Activated CD8-positive, alpha-beta memory T cell treated with anti-CD3 and anti-CD28 coated beads for 48 hours (primary cell): Measurements from ENCODE around the gene FZD1.

Source experiments
- DNase-seq, 3 experiments: peaks; one replicate each; pipeline ENCODE4 v3.0.0-alpha.2; 2020; ENCODE audit warnings: low read depth in 2 of 3, low spot score in 2 of 3

The FZD1 gene

DNA sequence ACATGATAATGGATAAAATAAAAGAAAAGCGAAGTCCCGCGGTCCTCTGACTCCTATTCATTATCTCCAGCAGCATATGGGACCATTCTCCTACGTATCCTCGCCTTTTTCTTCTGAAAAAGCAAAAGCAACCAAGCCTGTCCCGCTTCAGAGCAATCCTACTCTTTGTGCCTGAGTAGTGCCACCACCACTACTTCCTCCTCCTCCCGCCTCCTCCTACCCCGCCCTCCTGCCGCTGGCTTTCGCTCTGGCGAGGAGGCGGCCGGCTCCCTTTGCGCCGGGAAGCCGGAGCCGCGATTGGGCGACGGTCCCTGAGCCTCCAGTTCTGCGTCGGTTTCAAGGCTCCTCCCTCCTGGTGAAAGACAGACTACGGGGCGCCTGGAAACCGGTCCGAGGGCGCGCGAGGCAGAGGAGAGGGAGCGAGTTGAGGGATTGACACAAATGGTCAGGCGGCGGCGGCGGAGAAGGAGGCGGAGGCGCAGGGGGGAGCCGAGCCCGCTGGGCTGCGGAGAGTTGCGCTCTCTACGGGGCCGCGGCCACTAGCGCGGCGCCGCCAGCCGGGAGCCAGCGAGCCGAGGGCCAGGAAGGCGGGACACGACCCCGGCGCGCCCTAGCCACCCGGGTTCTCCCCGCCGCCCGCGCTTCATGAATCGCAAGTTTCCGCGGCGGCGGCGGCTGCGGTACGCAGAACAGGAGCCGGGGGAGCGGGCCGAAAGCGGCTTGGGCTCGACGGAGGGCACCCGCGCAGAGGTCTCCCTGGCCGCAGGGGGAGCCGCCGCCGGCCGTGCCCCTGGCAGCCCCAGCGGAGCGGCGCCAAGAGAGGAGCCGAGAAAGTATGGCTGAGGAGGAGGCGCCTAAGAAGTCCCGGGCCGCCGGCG, at the start of gene FZD1:
Gene FZD1 (plus strand): TSS at position 388 of the 878 bp plus-strand sequence. CDS start 448 bp downstream, at position 836.
- DNase-seq, result peak; percentile 25 to 45 (median 41)

DNA sequence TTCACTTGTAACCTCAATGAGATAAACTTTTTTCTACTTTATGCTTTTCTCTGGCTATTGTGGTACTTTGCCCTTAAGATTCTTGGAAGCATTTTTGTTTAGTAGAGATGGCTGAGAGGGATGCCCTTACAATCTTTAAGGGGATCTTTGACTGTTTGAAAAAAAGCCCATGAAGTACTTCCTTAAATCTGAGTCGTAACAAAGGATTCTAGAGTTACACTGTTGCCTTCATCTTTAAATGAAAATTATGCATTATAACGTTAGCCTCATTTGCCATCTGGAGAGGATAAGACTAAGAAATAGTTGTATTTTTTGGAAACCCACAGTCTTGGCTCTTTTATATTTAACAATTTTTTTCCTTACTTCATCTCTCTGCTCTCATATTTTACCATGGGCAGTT, 37.8 kb upstream of the FZD1 start:
- no peak for DNase-seq

DNA sequence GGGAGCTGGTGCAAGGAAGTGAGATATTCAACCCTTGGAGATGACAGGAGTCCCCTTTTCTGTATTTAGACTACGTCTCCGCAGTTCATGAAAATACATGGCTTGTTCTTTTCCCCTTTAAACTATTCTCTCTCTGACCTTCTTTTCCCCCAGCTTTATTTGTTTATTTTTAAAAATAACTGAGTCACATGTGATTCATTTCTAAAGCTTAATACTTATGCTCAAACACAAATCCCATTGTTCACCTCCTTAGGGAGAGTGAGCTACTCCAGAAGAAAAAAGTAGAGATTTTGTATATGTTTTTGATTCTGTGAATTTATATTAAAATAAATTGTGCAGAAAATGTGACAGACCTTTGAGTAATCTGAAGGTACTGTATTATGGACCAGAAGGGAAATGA, 35.9 kb upstream of the FZD1 start:
- no peak for DNase-seq

DNA sequence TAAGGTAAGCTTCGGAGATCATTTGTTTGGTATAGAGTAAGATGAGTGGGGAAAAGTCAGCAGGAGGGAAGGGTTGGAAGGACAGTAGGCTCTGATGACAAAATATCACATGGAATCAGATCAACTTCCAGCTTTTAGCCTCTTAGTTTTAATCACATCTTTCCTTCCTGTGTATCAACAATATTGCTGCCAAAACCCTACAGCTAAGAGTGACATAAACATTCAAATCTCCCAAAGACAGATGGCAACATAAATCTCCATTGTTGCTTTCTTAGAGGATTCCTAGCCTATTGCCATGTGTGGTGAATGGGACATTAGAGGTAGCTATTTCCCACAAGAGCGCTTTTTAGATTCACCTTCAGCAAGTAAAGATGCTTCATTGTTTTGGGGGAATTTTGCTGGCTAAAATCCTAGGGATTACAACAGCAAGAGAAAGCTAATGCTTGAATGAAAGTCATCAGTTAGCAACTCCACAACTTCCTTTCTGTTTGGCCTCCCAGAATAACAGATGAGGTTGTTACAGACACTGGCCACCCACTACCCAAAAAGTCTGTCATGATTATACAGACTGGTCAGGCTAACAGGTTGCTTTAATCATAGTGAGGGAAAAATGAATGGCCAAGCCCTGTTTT, 35.2 kb upstream of the FZD1 start:
- no peak for DNase-seq

DNA sequence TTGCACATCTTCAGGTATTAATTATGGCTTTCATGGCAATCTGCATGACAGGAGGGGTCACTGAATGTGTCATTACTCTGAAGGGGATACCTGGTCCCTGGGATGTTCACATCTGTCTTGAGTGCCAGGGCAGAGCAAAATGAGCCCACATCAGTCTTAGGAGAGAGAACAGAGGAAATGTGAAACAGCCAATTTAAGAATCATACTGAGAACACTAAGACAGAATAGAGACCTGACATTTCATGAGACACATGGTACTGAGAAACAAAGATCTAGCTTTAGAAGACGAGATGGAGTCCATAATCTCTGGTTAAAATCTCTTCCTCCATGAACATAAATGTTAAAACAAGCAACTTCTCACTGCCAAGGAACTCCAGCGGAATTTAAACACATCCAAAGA, 34.1 kb upstream of the FZD1 start:
- DNase-seq, result no peak

DNA sequence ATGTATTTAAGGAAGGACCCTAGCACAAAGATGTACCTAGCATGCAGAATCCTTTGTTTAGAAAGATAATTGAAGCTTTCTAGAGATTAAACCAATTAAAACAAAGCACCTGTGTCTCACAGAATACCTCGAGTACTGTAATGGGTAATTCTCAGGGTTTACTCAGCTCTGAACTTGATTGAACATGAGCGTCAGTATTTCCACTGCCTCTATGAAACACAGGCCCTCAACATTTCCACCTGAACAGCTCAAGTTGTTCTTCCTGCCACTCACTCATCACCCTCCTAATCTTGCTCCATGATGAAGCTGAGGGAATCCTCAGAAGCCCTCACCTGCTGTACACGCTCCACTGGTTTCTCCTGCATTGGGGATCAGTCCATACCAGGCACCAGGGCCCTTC, 33.7 kb upstream of the FZD1 start:
- DNase-seq, result no peak

DNA sequence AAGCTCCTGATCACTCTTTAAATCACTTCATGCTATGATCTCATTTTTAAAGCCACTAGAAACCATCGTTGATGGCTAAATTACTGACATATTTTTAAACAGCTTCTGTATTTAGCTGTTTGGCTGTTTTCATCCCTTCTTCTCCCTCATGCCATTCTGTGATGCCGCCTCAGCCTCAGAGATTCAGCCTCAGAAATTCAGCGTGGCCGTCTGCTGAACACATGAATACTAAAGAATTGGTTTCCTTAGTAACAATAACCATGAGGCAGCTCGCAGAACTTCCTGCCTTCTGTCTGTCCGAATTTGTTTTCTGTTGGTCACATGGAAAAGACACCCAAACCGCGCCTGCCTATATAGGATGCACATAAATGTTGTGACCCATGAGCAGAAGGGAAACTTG, 31.0 kb upstream of the FZD1 start:
- DNase-seq, result no peak

DNA sequence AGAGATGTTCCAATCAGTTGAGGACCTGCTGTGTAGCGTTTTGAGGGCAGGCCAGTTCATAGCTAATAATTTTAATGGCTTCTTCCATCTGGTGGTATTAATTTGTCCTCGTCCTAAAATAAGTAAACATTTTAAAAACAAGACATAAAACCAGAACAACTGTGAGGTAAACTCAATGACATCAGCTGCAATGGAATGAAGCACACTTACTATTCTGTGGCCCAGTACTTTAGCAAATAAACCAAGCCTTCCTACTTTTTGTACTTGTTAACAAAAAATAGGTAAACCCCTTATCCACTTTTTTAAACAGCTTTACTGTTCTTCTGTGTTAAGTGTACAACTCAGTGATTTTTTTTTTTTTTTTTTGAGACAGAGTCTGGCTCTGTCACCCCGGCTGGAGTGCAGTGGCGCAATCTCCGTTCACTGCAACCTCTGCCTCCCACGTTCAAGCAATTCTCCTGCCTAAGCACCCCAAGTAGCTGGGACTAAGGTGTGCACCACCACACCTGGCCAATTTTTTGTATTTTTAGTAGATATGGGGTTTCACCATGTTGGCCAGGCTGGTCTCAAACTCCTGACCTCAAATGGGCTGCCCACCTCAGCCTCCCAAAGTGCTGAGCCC, 28.9 kb upstream of the FZD1 start:
- DNase-seq, result no peak

DNA sequence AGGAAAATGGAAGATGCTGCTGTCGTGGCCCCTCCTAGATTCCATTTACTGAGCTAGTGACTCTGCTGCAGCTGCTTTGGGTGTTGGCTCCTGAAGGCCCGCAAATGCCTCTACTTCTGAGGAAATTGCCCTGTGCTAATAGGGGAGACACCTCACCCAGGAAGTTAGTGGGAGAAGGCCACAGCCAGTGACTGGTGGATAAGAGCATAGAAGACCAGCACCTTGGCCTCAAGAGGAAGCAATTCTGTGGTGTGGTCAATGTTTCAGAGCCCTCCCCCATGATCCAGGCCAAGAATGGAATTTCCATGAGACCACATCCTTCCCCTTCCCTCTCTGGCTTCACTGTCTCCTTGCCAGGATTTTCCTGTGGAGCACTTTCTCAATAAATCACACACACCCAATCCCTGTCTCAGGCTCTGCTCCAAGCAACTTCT, 25.0 kb upstream of the FZD1 start:
- no peak for DNase-seq

DNA sequence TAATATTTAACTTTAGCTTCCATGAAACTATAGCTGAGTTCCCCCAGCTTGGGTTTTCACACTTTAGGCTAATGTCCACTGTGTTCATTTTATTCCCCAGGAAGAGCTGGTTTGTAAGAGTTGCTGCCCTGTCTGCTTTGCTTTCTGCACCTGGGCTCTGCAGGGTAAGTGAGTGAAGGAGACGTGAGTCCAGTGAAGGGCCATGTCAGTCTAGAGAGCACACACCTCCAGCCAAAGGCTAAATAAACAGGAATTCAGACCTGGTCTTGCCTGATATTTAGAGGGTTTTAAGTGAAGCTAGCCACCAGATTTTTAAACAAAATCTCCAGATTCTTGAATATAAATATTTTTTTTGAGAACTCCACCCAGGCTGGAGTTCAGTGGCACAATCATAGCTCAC, 24.5 kb upstream of the FZD1 start:
- no peak for DNase-seq

DNA sequence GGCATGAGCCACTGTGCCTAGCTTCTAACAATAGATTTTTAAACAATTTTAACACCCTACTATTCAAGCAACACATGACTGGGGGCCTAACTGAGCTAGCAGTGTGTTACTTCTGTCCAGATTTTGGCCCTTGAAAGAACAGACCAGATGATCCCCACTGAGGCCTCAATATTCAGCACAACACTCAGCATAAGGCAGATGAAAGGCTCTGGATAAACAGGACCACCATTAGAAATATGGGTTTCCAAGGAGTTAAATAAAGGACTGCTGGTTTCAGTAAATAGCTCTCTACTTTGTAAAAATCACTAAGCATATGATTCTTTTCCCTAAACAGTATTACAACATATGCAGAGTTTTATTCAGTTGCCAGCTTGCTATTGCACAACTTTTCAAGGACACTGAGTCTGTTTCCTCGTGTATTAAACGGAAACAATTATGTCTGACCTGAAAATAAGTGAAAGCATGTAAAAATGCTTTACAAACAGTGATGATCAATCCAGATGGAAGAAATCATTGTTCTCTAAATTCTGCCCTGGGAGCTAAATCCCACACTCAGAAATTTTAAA, 23.8 kb upstream of the FZD1 start:
- DNase-seq, result no peak

DNA sequence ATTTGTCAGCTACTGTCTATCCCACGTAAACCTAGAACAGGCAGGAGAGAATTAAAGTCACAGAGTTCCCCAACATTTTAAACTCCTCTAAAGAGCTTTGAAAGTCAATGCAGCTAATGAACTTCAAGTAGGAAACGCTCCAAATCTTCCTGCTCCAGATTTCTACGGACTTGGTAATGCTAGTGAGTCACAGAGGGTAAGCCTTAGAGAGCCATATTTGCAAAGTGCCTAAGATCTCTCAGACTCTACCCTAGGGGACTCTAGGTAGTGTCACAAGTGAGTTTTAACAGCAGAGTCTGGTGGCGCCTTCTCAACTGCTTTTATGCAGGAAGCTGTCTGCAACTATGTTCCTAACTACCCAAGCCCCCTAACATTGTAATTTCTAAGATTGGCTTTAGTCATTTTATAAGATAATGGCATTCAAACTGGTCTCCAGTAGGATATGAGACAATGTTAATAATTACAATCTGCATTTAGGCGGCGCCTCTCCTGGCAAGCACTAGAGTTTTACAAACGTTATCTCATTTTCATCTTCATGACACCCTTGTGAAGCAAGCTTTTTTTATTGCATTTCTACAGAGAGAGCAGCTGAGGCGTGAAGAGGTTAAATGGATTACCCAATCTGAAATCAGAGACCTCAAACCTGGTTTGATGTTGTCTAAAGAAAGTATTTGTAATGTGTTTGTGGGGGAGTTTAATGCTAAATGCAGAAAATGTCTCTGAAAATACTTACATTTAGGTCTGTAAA, 22.0 kb upstream of the FZD1 start:
- DNase-seq, result no peak

DNA sequence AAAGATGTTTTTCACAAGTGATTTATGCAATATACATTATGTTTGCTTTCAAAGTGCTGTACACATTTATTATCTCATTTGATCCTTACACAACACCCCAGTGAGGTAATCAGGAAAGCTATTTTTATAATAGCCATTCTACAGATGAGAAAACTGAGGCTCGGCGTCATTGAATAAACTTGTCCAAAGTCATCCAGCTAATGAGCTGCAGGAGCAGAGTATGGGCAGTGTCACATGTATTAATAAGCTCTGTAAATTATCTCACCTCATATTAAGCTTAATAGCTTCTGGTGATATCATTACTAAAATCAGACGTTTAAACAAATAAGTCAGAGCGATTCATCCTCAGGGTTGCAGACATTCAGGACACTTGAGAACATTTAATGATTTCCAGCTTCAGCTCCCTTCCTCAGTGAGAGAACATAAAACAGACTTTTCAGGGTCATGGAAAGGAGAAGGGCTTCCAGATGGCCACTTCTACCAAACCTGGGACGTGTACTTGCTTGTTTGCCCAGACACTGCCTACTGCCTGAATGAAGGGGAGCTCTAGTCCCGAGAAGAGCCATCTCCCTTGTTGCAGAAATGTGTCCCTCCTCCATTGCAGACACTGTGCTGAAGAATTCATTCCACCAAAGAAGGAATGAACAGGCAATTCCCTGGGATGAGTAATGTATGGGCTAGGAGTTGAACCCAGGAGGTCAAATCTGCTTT, 20.5 kb upstream of the FZD1 start:
- DNase-seq, result no peak

DNA sequence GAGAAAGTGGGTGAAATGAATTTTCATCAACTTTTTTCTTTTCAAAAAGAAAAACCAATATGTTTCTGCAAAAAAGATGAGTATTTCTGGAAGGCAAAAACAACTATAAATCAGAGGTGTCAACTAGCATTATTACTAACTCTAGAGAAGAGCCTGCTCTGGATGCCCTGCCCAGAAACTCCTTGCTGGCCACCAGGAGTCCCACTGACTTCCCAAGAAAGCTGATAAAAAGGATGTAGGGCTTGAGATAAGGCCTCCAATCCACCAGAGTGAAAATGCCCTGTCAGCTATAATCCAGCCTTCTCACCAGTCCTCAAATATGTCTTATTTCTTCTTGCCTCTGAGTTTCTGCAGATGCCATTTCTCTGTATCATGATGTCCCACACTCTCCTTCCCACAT, 16.7 kb upstream of the FZD1 start:
- DNase-seq, result no peak

DNA sequence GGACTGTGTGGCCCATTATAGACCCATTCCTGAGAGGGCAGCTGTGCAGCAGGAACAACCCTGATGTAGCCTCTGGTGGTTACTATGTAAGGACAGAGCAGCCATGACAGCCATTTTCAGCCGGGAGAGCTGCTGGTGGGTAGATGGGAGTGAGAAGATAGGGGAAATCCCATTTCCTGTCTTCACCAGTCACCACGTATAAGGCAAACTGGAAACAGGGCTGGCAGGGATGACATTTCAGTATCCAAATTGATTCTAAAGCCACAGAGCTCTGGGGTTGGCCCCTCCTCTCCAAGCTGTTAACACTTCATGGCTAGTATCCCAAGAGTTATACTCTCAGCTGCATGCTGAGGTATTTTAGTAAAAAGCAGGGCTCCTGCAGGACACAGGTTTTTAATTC, 15.2 kb upstream of the FZD1 start:
- no peak for DNase-seq

DNA sequence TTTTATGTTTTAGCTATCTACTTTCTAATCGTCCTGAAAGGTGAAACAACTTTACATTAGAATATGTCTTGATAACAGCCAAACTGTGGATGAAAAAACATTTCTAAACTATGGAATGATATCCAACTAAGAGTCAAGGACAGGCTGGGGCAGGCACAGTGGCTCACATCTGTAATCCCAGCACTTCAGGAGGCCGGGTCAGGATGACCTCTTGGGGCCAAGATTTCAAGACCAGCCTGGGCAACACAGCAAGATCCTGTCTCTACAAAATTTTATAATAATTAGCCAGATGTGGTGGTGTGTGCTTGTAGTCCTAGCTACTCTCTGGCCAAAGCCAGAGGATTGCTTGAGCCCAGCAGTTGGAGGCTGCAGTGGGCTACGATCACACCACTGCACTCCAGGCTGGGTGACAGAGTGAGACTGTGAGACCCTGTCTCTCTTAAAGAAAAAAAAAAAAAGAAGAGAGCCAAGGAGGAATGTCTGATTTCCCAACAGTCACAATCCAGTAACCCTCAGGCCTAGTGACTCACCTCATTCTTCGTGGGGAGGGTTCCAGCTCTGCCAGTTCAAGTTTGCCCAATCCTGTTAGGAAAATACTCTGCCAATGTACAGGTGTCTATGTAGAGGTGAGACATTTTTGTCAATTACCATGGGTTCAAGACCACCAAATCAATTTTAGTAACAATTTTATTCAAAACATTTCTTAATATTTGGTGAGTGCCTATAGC, 14.6 kb upstream of the FZD1 start:
- DNase-seq, result no peak

DNA sequence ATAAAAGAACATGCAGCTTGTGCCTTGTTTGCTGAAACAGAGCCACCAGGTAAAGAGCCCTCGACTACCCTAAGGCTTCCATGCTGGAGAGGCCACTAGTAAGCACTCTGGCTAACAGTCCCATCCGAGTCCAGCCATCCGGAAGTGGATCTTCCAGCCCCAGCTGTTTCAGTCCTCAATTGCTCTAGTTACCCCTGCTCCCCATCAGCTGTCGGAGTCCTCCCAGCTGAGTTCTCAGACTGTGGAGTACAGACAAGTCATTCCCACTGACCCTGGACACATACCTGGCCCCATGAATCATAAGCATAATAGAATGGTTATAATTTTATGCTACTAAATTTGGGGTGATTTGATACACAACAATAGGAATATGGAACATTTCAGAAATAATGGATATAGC, 13.5 kb upstream of the FZD1 start:
- DNase-seq, result no peak

DNA sequence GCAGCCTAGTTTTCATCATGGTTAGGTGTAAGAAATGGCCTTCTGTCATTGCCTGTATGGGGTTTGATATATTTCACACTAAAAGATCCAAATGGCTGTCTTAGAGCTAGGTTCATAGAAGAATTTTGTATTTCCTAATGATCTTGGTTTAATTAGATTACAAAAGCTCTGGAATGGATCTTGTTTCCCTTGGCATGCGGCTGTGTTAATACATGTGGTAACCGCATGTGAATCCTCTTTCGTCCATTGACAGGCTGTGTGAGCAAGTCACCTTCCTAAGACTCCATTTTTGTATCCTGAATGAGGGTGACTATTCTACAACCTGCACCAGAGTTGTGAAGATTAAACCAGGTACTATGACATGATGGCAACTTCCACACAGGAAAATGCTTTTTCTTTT, 12.4 kb upstream of the FZD1 start:
- no peak for DNase-seq

DNA sequence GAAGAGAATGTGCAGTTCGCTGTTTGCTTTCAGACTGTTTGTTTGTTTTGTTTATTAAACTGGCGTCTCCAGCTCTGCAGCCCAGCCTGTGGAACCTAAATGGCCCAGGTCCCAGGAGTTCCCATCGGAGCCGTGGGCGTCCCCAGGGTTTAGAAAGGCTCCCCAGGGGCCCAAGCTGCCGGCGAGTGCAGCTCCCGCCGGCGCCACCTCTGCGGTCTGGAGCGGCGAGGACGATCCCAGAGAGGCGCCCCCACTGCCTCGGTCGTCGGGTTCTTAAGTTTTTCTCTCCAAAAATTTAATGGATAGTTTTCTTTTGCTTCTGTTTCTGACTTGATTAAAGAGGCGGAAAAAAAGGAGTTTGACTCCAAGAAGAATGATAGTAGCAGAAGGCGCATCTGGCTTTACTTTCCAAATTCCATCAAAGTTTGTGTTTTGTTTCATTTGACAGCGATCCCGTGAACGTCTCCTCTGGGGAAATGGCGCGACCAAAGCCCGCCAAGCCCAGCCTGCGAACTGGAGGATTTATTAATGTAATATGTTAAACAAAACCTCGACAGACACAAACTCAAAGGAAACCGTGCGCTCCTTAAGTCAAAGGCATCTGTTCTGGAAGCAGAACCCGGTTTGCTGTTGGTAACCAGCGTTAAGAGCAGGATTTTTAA, 718 bp upstream of the FZD1 start:
- no peak for DNase-seq
